LHCN-M2 (cell line): ENCODE data around the gene MRPL54. TPM values are rescaled to one million over a fixed set of nuclear protein-coding genes. Genes with fewer than 3 reads are reported as not detected.
"Not testable (repeated sequence)": the region's sequence is repeated elsewhere in the genome, so short reads cannot be mapped to it uniquely, and the experiment has no call there.

Experiments used
- DNase-seq: peaks from one replicate; pipeline ENCODE4 v3.0.0-alpha.2; 2012; ENCODE audit warnings: low read depth
- total RNA-seq: library from RNA; depleted of rRNA; stranded (reverse); fragments of >200 nt; gene quantifications from 2 replicates; pipeline ENCODE4 v1.2.3, GENCODE V29; 2014

The MRPL54 gene
- total RNA-seq, 1 experiment from 2014 or later = 50.2 TPM

GRCh38 chr19:3740431-3740830, 22.1 kb upstream of the MRPL54 start:
- no peak for DNase-seq

- no peak for DNase-seq
Observed at GRCh38 chr19:3743486-3743885, 19.0 kb upstream of the MRPL54 start.

DNA sequence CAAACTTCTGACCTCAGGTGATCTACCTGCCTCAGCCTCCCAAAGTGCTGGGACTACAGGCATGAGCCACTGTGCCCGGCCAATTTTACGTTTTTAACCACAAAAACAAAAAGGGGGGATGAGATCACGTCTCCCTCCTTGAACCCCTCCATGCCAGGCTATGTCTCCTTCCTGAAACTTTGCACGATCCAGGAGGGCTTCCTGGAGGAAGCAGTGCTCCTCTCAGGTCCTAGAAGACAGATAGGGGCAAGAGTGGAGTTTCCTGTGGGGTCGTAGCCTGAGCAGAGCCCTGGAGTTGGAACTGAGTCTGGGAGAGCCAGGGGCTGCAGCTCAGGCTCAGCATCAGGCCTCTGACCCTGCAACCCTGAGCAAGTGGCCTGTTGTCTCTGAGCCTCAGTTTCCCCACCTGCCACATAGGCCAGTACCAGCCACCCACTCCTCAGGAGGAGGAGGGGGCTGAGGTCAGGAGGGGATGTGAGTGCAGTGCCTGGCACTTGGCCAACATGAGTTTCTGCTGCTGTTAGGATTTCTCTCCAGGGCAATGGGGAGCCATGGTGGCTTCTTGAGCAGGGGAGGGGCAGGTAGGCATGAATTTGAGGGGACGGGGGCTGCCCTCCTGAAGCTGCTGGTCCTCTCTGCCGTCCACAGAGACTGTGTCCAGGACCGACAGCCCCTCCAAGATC, 17.0 kb upstream of the MRPL54 start:
- no peak for DNase-seq

DNA sequence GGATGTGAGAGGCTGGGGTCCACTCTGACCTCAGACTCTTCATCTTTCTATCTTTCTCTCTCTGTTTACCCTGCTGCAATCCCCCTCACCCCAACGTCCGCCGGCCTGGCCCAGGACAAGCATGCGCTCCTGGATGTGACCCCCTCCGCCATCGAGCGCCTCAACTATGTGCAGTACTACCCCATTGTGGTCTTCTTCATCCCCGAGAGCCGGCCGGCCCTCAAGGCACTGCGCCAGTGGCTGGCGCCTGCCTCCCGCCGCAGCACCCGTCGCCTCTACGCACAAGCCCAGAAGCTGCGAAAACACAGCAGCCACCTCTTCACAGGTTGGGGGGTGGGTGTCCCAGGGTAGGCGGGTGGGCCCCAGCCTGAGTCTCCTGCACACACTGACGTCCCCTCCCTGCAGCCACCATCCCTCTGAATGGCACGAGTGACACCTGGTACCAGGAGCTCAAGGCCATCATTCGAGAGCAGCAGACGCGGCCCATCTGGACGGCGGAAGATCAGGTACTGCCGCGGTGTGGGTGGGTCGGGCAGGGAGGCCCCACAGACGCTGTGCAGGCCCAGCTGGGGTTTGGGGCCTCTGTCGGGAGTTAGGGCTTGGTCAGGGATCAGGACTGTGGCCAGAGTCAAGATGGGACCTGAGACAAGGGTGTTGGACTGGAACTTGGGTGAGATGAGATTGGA, 16.0 kb upstream of the MRPL54 start:
- no peak for DNase-seq

DNA sequence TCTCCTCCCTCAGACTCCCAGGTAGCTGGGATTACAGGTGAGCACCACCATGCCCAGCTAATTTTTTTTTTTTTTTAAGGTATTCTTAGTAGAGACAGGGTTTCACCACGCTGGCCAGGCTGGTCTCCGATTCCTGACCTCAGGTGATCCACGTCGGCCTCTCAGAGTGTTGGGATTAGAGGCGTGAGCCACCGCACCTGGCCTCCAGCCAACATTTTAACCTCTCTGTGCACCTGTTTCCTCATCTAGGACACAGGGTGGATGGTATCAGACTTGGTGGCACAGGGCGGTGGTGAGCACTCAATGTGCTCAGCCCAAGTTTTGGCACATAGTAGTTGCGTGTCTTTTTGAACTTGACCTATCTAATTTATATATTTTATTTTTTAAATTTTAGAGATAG, 13.5 kb upstream of the MRPL54 start:
- DNase-seq = no peak

DNA sequence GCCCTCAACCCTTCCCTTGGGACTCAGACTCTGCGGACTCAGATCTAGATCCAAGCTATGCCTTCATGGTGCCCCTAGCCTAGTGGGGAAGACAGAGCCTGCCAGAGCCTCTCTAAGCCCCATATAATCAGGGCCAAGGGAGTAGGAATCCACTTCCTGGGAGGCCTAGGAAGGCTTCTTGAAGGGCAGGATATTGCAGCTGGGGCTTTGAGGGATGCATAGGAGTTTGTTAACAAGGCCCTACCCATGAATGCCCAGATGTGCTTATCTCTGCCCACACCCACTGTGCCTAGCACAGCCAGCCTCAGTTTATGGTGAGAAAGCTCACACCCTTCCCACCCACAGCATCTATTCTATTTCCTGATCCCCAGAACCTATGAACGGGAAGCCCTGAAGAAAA, 12.3 kb upstream of the MRPL54 start:
- no peak for DNase-seq

- no peak for DNase-seq
Observed at GRCh38 chr19:3751236-3751635, 11.2 kb upstream of the MRPL54 start.

DNA sequence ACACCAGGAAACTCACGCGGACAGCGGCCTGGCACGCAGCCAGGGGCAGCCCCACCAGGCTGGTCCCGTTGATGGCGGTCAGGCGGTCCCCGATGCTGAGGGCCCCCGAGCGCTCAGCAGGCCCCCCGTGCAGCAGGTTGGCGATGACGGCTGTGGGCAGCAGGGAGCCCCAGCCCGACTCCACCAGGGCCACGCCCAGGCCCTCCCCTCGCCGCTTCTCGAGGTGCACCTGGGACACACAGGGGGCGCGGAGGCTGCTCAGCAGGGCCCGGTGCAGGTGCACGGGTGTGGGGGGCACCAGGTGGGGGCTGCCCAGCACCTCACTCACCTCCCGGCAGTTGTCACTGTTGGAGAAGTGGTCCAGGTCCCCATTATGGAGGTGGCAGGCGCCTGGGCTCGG, 10.0 kb upstream of the MRPL54 start:
- DNase-seq = no peak

GRCh38 chr19:3753631-3754410, 8.7 kb upstream of the MRPL54 start:
- no peak for DNase-seq

DNA sequence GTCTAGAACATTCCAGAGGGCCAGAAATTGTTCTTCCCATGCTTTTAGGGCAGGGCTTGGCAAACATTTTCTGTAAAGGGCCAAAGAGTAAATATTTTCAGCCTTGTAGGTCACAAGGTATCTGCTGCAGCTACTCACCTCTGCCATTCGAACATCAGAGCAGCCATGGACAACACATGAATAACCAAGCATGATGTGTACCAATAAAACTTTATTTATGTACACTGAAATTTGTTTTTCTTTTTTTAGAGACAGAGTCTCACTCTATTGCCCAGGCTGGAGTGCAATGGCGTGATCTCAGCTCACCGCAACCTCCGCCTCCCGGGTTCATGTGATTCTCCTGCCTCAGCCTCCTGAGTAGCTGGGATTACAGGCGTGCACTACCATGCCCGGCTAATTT, 4.8 kb upstream of the MRPL54 start:
- DNase-seq = not testable (repeated sequence)

GRCh38 chr19:3758297-3758696, 4.2 kb upstream of the MRPL54 start:
- DNase-seq = not testable (repeated sequence)

DNA sequence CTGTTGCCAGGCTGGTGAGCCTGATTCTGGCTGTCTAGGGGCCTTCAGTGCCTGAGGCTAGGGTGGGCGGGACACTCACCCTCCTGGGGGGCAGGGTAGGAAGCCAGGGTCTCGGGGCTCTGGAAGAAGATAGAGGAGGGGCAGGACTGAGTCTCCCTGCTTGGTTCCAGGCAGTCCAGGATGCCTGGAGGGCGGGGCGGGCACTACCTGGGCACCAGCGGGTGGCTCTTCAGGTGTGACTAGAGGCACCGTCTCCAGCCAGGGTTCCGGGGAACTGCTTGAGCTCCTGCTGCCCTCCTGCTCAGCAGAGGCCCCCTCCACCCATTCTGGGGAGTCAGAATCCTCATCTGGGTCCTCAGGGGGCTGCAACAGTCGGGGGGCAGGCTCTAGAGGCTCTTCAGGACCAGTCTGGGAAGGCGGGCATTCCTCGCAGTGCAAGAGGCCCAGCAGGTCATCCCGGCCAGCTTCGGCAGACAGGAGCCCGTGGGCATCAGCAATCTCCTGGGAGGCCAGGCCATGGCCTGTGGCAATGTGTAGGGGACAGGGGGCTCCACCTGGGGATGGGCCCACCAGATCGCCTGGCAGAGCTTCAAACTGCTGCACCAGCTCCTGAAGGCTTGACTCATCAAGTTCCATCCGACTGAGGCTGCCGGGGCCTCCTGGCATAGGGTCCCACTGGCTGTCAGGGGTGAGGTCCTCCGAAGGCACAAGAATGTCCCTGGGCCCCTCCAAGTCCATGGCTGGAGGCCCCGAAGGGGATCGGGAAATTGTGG, 2.8 kb upstream of the MRPL54 start:
- no peak for DNase-seq

GRCh38 chr19:3760871-3761361, 1.6 kb upstream of the MRPL54 start:
- no peak for DNase-seq

GRCh38 chr19:3761382-3762129, 926 bp upstream of the MRPL54 start, which contains the start of gene APBA3:
Gene APBA3, minus strand, starts transcription at chr19:3761692. Its CDS starts 1,428 bp downstream, at chr19:3760264.
- peak; percentile 84 for DNase-seq

DNA sequence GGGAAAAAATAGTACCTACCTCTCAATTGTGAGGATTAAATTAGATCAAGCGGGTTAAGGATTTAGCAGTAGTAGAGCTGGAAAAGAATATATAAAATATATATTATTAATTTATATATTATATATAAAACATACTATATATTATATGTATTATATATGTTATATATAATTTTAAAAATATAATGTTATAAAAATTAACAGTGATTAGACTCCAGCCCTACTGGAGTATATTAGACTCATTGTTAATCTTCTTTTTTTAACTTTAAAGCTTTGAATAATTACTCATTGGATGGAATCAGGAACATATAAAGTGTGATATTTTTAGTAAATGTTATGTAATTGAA, 380 bp upstream of the MRPL54 start:
- DNase-seq = no peak

- DNase-seq = no peak
Observed at GRCh38 chr19:3765121-3765520, 2.6 kb downstream of the MRPL54 start.

DNA sequence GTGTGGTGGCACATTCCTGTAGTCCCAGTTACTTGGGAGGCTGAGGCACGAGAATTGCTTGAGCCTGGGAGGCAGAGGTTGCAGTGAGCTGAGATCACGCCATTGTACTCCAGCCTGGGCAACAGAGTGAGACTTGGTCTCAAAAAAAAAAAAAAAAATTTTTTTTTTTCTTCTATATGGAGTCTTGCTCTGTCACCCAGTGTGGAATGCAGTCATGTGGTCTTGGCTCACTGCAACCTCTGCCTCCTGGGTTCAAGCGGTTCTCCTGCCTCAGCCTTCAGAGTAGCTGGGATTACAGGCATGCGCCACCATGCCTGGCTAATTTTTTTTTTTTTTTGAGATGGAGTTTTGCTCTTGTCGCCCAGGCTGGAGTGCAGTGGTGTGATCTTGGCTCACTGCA, 3.3 kb downstream of the MRPL54 start:
- DNase-seq = not testable (repeated sequence)

GRCh38 chr19:3766520-3766919, 4.0 kb downstream of the MRPL54 start:
- DNase-seq = no peak

DNA sequence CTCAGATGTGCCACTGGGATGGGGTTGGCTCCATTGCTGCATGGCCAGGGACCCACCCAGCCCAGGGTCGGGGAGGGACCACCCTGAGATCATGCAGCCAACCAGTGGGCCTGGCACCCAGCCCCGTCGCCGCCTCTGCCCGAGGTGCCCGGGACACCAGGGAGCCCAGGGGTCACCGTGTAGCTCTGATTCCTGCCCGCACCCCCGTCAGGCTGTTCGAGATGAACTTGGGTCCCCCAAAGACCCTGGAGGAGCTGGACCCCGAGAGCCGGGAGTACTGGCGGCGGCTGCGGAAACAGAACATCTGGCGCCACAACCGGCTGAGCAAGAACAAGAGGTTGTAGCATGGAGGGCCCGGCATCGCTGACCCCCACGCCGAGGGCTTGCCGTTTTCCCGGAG, 4.6 kb downstream of the MRPL54 start:
- DNase-seq = no peak

- DNase-seq = no peak
Observed at GRCh38 chr19:3768015-3768747, 5.7 kb downstream of the MRPL54 start.
